ENCODE data around the gene DIS3L. TPM values are rescaled to one million over a fixed set of nuclear protein-coding genes. Genes with fewer than 3 reads are reported as not detected.
"Not testable (repeated sequence)": the region's sequence is repeated elsewhere in the genome, so short reads cannot be mapped to it uniquely, and the experiment has no call there.

Gene DIS3L
- total RNA-seq, 2 donors from 2014 or later: 23.6 to 54.7 TPM

- Histone ChIP-seq H3K27me3 (no peaks in the 10 kb centered on the region), H3K4me3 (no peak overlapping the region), H3K9me3 (peaks cover 0 to 6% of the 10 kb centered on the region in 2 donors), H3K4me1 (no peaks in the 10 kb centered on the region), H3K27ac (no peak overlapping the region), H3K36me3 (no peaks in the 10 kb centered on the region)
- no peak for DNase-seq (ENCODE audit: low spot score)
- TF ChIP-seq CTCF (IDR thresholded peaks at IDR 0.05): no peak
These were observed 85.6 kb downstream of the DIS3L start for GRCh38 chr15:66378814-66379430.

- not testable (repeated sequence) for H3K36me3 ChIP-seq; H3K4me3 ChIP-seq; H3K4me1 ChIP-seq; H3K27me3 ChIP-seq; DNase-seq (ENCODE audit: low spot score); H3K27ac ChIP-seq; H3K9me3 ChIP-seq
These were observed 88.0 kb downstream of the DIS3L start for GRCh38 chr15:66381376-66381775.

Other genes with a start within 250 kb of the DIS3L start
- not detected for gene MEGF11, start 39.8 kb upstream of the DIS3L start, total RNA-seq
- gene TIPIN, start 63.1 kb downstream of the DIS3L start, total RNA-seq: 1 to 10 TPM; 1.4 to 5.7 TPM
- gene MAP2K1, start 93.3 kb downstream of the DIS3L start, total RNA-seq: 10 to 100 TPM; 31.3 to 36.4 TPM
- gene SNAPC5, start 204.2 kb downstream of the DIS3L start, total RNA-seq: 10 to 100 TPM; 27.6 to 35.3 TPM
- gene RPL4, start 211.3 kb downstream of the DIS3L start, total RNA-seq: 1,000 to 10,000 TPM; 2,054 to 2,622 TPM
- gene ZWILCH, start 211.8 kb downstream of the DIS3L start, total RNA-seq: under 1 TPM; 0.89 to 0.98 TPM